Measurements from ENCODE around the gene PDZRN4. TPM values are rescaled to one million over a fixed set of nuclear protein-coding genes. Genes with fewer than 3 reads are reported as not detected.

PDZRN4 gene
- total RNA-seq, 4 donors from 2014 or later, result 43.9 to 75.2 (median 50.6) TPM

- DNase-seq (ENCODE audit: extremely low spot score), result no peak
- Histone ChIP-seq H3K27me3 (no peaks in the 10 kb centered on the region), H3K4me3 (no peak overlapping the region), H3K36me3 (no peaks in the 10 kb centered on the region), H3K4me1 (no peaks in the 10 kb centered on the region), H3K9me3 (no peaks in the 10 kb centered on the region), H3K27ac (replicated peaks in 1 of 4) (no peak overlapping the region)
- intact Hi-C loops (cut with DNase I), result no loop called here
- TF ChIP-seq EP300 (IDR thresholded peaks at IDR 0.05) (no peak), POLR2AphosphoS5 (IDR thresholded peaks at IDR 0.05) (no peak), CTCF (IDR thresholded peaks at IDR 0.05) (no peak)
- WGBS, result 94% methylated on average over 1 of the region's 1 CpG
Measured at GRCh38 chr12:41621291-41621690, 433.2 kb downstream of the PDZRN4 start.

Data from esophagus muscularis mucosa (tissue), 4 donors.